ENCODE measurements around the gene MYH13. TPM values are rescaled to one million over a fixed set of nuclear protein-coding genes. Genes with fewer than 3 reads are reported as not detected.

The MYH13 gene
- total RNA-seq, 1 experiment from 2014 or later = not detected

DNA sequence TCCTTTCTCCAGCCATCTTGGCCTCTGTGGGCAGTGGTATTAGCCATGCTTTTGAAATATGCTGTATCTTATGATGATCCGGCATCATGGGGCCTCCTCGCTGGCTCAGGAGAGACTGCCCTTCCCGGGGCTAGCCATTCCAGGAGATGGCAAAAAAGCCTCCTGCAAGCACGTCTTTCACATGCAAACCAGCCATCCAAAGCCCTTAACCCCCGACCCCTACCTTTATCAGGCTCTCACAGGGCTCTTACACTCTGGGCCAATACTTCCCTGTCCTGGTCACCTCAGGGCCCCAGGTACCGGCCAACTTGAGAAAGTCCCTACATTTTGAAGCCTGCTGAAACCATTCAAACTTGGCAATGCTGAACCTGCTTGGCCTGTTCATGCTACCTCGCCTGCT is 36.4 kb downstream of the MYH13 start:
- peak; percentile 28 for DNase-seq (ENCODE audit: low spot score)
- H3K27ac Mint-ChIP-seq = no peak overlapping the region
- CTCF ChIA-PET = interaction anchor here (0.7 to 3.5 kb wide), 6 partner anchors 8 to 292 kb away, joined by 3 to 23 read pairs (median 6); no protein-coding TSS in a partner anchor
- POLR2A ChIA-PET = no interaction called here
- peak; percentile 91 for ATAC-seq
- H3K27me3 Mint-ChIP-seq (ENCODE audit: low read depth) = no peaks in the 10 kb centered on the region; the same call in 1 of the 2 replicates
- no peak overlapping the region for H3K4me3 Mint-ChIP-seq
- H3K36me3 Mint-ChIP-seq = no peaks in the 10 kb centered on the region
- peaks cover 19% of the 10 kb centered on the region for H3K4me1 Mint-ChIP-seq
- H3K9me3 Mint-ChIP-seq = no peaks in the 10 kb centered on the region
- TF ChIP-seq, protein P1, sequence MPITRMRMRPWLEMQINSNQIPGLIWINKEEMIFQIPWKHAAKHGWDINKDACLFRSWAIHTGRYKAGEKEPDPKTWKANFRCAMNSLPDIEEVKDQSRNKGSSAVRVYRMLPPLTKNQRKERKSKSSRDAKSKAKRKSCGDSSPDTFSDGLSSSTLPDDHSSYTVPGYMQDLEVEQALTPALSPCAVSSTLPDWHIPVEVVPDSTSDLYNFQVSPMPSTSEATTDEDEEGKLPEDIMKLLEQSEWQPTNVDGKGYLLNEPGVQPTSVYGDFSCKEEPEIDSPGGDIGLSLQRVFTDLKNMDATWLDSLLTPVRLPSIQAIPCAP (CRISPR knock-in tag; IDR thresholded peaks at IDR 0.05) = no peak
- TF ChIP-seq, protein P2, sequence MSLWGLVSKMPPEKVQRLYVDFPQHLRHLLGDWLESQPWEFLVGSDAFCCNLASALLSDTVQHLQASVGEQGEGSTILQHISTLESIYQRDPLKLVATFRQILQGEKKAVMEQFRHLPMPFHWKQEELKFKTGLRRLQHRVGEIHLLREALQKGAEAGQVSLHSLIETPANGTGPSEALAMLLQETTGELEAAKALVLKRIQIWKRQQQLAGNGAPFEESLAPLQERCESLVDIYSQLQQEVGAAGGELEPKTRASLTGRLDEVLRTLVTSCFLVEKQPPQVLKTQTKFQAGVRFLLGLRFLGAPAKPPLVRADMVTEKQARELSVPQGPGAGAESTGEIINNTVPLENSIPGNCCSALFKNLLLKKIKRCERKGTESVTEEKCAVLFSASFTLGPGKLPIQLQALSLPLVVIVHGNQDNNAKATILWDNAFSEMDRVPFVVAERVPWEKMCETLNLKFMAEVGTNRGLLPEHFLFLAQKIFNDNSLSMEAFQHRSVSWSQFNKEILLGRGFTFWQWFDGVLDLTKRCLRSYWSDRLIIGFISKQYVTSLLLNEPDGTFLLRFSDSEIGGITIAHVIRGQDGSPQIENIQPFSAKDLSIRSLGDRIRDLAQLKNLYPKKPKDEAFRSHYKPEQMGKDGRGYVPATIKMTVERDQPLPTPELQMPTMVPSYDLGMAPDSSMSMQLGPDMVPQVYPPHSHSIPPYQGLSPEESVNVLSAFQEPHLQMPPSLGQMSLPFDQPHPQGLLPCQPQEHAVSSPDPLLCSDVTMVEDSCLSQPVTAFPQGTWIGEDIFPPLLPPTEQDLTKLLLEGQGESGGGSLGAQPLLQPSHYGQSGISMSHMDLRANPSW (CRISPR knock-in tag; conservative IDR thresholded peaks at IDR 0.05; ENCODE audit: low read depth) = no peak
- TF ChIP-seq ZNF416 (CRISPR knock-in tag; IDR thresholded peaks at IDR 0.05) (no peak), ZNF219 (CRISPR knock-in tag; IDR thresholded peaks at IDR 0.05; ENCODE audit: borderline replicate concordance) (no peak), GABPB1 (CRISPR knock-in tag; IDR thresholded peaks at IDR 0.05) (no peak), MXD4 (CRISPR knock-in tag; IDR thresholded peaks at IDR 0.05; ENCODE audit: borderline replicate concordance) (no peak), ZNF232 (CRISPR knock-in tag; IDR thresholded peaks at IDR 0.05) (no peak), OVOL2 (CRISPR knock-in tag; IDR thresholded peaks at IDR 0.05; ENCODE audit: borderline replicate concordance) (no peak), SMAD4 (CRISPR knock-in tag; IDR thresholded peaks at IDR 0.05) (no peak), CREM (CRISPR knock-in tag; IDR thresholded peaks at IDR 0.05) (no peak), FOXJ3 (CRISPR knock-in tag; IDR thresholded peaks at IDR 0.05; ENCODE audit: borderline replicate concordance) (no peak), FOXP1 (CRISPR knock-in tag; IDR thresholded peaks at IDR 0.05; ENCODE audit: borderline replicate concordance) (no peak), ZNF138 (CRISPR knock-in tag; conservative IDR thresholded peaks at IDR 0.05) (no peak)
- TF ChIP-seq, protein P3, sequence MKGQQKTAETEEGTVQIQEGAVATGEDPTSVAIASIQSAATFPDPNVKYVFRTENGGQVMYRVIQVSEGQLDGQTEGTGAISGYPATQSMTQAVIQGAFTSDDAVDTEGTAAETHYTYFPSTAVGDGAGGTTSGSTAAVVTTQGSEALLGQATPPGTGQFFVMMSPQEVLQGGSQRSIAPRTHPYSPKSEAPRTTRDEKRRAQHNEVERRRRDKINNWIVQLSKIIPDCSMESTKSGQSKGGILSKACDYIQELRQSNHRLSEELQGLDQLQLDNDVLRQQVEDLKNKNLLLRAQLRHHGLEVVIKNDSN (CRISPR knock-in tag; IDR thresholded peaks at IDR 0.05) = no peak
- TF ChIP-seq, protein P4, sequence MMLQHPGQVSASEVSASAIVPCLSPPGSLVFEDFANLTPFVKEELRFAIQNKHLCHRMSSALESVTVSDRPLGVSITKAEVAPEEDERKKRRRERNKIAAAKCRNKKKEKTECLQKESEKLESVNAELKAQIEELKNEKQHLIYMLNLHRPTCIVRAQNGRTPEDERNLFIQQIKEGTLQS (CRISPR knock-in tag; conservative IDR thresholded peaks at IDR 0.05) = no peak
- TF ChIP-seq, protein P5, sequence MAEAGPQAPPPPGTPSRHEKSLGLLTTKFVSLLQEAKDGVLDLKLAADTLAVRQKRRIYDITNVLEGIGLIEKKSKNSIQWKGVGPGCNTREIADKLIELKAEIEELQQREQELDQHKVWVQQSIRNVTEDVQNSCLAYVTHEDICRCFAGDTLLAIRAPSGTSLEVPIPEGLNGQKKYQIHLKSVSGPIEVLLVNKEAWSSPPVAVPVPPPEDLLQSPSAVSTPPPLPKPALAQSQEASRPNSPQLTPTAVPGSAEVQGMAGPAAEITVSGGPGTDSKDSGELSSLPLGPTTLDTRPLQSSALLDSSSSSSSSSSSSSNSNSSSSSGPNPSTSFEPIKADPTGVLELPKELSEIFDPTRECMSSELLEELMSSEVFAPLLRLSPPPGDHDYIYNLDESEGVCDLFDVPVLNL (CRISPR knock-in tag; IDR thresholded peaks at IDR 0.05; ENCODE audit: borderline replicate concordance, low read depth) = no peak
- TF ChIP-seq, protein P6, sequence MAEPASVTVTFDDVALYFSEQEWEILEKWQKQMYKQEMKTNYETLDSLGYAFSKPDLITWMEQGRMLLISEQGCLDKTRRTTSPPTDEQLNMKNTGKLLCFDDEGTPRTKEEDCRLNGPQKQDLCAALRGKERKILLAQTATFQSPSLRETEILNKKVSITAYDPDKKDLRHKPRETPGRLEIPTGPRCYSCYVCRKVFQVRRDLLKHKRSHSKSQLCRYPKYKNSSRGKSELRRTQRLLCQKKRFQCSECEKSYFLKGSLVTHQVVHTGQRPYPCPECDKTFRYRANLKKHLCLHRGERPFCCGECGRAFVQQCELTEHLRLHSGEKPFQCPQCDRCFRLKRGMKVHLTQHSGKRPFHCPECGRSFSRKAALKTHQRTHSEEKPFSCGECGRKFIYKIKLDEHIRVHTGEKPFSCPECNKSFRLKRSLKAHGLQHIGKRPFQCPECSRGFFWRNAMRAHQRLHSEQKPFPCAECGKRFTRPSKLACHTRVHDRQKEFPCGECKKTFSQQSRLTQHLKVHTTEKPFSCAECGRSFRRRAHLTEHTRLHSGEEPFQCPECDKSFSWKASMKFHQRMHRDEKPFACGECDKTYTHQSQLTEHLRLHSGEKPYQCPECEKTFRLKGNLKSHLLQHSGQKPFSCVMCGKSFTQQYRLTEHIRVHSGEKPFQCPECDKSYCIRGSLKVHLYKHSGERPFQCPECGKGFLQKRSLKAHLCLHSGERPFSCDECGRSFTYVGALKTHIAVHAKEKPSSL (CRISPR knock-in tag; conservative IDR thresholded peaks at IDR 0.05) = no peak
- TF ChIP-seq, protein P7, sequence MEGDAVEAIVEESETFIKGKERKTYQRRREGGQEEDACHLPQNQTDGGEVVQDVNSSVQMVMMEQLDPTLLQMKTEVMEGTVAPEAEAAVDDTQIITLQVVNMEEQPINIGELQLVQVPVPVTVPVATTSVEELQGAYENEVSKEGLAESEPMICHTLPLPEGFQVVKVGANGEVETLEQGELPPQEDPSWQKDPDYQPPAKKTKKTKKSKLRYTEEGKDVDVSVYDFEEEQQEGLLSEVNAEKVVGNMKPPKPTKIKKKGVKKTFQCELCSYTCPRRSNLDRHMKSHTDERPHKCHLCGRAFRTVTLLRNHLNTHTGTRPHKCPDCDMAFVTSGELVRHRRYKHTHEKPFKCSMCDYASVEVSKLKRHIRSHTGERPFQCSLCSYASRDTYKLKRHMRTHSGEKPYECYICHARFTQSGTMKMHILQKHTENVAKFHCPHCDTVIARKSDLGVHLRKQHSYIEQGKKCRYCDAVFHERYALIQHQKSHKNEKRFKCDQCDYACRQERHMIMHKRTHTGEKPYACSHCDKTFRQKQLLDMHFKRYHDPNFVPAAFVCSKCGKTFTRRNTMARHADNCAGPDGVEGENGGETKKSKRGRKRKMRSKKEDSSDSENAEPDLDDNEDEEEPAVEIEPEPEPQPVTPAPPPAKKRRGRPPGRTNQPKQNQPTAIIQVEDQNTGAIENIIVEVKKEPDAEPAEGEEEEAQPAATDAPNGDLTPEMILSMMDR (IDR thresholded peaks at IDR 0.05) = no peak
- TF ChIP-seq, protein P8, sequence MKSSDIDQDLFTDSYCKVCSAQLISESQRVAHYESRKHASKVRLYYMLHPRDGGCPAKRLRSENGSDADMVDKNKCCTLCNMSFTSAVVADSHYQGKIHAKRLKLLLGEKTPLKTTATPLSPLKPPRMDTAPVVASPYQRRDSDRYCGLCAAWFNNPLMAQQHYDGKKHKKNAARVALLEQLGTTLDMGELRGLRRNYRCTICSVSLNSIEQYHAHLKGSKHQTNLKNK (CRISPR knock-in tag; IDR thresholded peaks at IDR 0.05) = no peak
- TF ChIP-seq, protein P9, sequence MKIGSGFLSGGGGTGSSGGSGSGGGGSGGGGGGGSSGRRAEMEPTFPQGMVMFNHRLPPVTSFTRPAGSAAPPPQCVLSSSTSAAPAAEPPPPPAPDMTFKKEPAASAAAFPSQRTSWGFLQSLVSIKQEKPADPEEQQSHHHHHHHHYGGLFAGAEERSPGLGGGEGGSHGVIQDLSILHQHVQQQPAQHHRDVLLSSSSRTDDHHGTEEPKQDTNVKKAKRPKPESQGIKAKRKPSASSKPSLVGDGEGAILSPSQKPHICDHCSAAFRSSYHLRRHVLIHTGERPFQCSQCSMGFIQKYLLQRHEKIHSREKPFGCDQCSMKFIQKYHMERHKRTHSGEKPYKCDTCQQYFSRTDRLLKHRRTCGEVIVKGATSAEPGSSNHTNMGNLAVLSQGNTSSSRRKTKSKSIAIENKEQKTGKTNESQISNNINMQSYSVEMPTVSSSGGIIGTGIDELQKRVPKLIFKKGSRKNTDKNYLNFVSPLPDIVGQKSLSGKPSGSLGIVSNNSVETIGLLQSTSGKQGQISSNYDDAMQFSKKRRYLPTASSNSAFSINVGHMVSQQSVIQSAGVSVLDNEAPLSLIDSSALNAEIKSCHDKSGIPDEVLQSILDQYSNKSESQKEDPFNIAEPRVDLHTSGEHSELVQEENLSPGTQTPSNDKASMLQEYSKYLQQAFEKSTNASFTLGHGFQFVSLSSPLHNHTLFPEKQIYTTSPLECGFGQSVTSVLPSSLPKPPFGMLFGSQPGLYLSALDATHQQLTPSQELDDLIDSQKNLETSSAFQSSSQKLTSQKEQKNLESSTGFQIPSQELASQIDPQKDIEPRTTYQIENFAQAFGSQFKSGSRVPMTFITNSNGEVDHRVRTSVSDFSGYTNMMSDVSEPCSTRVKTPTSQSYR (CRISPR knock-in tag; IDR thresholded peaks at IDR 0.05) = no peak
